HAP-1 (cell line): Measurements from ENCODE around the gene BARX1.
"Not testable (repeated sequence)": the region's sequence is repeated elsewhere in the genome, so short reads cannot be mapped to it uniquely, and the experiment has no call there.

Experiments used
- DNase-seq, 2 experiments: peaks; one replicate each; pipeline ENCODE4 v3.0.0-alpha.2; 2016 to 2020; ENCODE audit warnings: low spot score in 2 of 2
- H3K27me3 ChIP-seq: fragments of 250-450 bp; sonication (Bioruptor Pico); 2 replicates; pipeline ENCODE4 v1.5.1; 2020; ENCODE audit warnings: low read depth, mild to moderate bottlenecking, moderate library complexity
- H3K36me3 ChIP-seq: fragments of 250-450 bp; sonication (Bioruptor Pico); replicated peaks from 2 replicates; pipeline ENCODE4 v1.5.1; 2020; ENCODE audit warnings: mild to moderate bottlenecking
- H3K4me1 ChIP-seq: fragments of 250-450 bp; sonication (Bioruptor Pico); 2 replicates; pipeline ENCODE4 v1.5.1; 2020; ENCODE audit warnings: mild to moderate bottlenecking
- H3K4me3 ChIP-seq: fragments of 250-450 bp; sonication (Bioruptor Pico); 2 replicates; pipeline ENCODE4 v1.5.1; 2020; ENCODE audit warnings: mild to moderate bottlenecking, moderate library complexity
- H3K9me3 ChIP-seq: fragments of 250-450 bp; sonication (Bioruptor Pico); 2 replicates; pipeline ENCODE4 v1.5.1; 2020; ENCODE audit warnings: mild to moderate bottlenecking, moderate library complexity
- in situ Hi-C: fragments of 300-500 bp; cut with MboI; formaldehyde crosslinking; loops from 3 replicates; pipeline ENCODE4 v1.14.3; 2020; ENCODE audit warnings: low sequenced_read_pairs, inconsistent platforms, mixed read lengths

Gene BARX1

DNA sequence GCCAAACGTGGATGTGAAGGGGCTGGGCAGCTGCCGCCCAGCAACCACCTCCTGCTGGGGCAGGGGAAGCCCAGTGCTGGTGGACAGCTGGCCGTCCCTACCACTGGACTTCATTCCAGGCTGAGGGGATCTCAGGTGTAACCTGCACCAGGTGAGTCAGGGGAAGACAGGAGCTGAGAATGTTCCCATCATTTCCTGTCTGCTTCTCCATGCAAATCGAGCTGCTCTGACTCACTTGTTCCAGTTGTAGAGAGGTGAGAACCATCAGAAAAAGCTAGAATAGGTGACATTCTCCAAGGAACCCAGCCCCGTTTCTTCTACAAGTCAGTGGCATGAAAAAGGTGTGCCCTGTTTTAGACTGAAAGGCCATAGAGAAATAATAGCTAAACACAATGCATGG, 21.8 kb upstream of the BARX1 start:
- no peak for DNase-seq
- in situ Hi-C loops: no loop called here
- no peaks in the 10 kb centered on the region for H3K4me1 ChIP-seq
- H3K27me3 ChIP-seq: no peaks in the 10 kb centered on the region
- no peaks in the 10 kb centered on the region for H3K36me3 ChIP-seq
- H3K4me3 ChIP-seq: no peak overlapping the region
- H3K9me3 ChIP-seq: no peaks in the 10 kb centered on the region

DNA sequence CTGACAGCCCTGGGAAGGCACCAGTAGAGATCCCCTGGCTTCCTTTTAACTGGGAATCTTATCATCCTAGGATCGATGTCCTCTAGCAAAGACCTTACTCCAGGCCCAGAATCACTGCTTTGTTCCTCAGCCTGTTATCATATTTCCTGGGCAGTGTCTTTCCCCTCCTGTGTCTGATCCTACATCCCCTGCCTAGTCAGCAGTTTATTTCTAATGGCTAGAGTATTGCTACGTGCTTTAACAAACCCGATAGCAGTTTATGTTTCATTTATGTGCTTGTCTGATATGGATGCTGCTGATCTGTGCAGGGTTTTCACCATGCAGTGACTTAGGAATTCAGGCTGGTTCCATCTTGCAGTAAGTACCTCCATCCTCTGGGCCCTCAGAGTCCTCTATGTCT, 20.9 kb upstream of the BARX1 start:
- no peak for DNase-seq
- Histone ChIP-seq H3K9me3 (no peaks in the 10 kb centered on the region), H3K36me3 (no peaks in the 10 kb centered on the region), H3K27me3 (no peaks in the 10 kb centered on the region), H3K4me3 (no peak overlapping the region), H3K4me1 (no peaks in the 10 kb centered on the region)
- in situ Hi-C loops: no loop called here

DNA sequence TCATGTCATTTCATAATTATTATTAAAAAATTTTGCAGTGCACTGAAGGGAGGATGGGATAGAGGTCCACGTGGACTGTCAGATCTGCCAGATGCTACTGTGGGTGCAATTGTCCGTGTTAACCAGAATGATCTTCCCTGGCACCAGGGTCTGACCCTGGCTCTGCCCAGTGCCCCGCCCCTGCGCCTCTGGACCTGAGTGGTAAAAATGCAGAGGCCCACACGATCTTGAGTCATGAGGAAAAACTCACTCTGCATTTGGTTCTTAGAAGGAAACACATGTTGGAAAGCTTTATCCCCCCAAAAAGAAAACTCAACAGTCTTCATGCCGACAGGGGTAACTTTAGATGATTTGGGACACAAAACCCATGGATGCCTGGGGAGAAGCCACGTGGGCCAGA, 20.1 kb upstream of the BARX1 start:
- Histone ChIP-seq H3K9me3 (no peaks in the 10 kb centered on the region), H3K4me3 (no peak overlapping the region), H3K4me1 (no peaks in the 10 kb centered on the region), H3K36me3 (no peaks in the 10 kb centered on the region), H3K27me3 (no peaks in the 10 kb centered on the region)
- no peak for DNase-seq
- in situ Hi-C loops: no loop called here

DNA sequence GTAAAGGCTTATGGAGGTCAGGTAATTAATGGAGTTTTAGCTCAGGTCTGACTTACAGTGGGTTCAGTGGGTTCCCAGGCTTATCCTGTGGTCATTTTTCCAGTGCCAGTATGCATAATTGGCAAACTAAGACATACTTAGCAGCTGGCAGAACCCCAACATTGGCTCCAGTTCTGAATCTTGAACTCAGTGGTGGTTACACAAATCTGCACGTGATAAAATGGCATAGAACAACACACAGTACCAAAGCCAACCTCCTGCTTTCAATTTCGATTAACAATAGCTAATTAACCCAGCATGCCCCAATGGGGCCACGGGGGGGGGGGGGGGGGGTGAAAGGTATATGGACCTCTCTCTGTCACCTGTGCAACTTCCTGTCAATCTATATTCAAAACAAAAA, 19.0 kb upstream of the BARX1 start:
- DNase-seq: no peak
- Histone ChIP-seq H3K9me3 (no peaks in the 10 kb centered on the region), H3K4me1 (no peaks in the 10 kb centered on the region), H3K27me3 (no peaks in the 10 kb centered on the region), H3K36me3 (no peaks in the 10 kb centered on the region), H3K4me3 (no peak overlapping the region)
- in situ Hi-C loops: loop anchor here (25.0 kb wide), 1 partner anchor 812 kb away; no protein-coding TSS in a partner anchor

DNA sequence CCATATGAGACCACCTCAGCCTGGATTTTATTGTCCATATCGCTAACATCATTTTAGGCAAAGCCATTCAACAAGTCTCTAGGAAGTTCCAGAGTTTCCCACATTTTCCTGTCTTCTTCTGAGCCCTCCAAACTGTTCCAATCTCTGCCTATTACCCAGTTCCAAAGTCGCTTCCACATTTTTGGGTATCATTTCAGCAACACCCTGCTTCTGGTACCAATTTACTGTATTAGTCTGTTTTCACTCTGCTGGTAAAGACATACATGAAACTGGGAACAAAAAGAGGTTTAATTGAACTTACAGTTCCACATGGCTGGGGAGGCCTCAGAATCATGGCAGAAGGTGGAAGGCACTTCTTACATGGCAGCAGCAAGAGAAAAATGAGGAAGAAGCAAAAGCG, 17.5 kb upstream of the BARX1 start:
- not testable (repeated sequence) for H3K4me3 ChIP-seq, H3K27me3 ChIP-seq, H3K36me3 ChIP-seq, H3K9me3 ChIP-seq, H3K4me1 ChIP-seq, DNase-seq
- in situ Hi-C loops: loop anchor here (25.0 kb wide), 1 partner anchor 810 kb away; no protein-coding TSS in a partner anchor

DNA sequence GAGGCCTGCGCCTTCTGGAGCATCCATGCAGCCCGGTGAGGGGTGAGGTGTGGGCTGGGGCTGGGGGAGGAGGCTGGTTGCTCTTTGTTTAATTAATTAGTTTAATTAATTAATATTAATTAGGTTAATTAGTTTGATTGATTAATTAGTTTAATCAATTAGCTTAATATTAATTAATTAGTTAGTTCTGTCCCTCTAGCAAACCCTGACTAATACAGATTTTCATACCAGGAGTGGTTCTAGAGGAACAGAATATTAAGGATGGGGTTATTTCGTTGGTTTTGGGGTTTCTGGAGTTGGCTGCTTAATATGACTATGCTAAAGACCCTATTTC, 14.1 kb upstream of the BARX1 start:
- no peaks in the 10 kb centered on the region for H3K4me1 ChIP-seq
- no peaks in the 10 kb centered on the region for H3K9me3 ChIP-seq
- in situ Hi-C loops: loop anchor here (10.0 to 25.0 kb wide), 2 partner anchors 144 to 807 kb away; no protein-coding TSS in a partner anchor
- DNase-seq: no peak
- no peaks in the 10 kb centered on the region for H3K36me3 ChIP-seq
- H3K4me3 ChIP-seq: no peak overlapping the region
- no peaks in the 10 kb centered on the region for H3K27me3 ChIP-seq

DNA sequence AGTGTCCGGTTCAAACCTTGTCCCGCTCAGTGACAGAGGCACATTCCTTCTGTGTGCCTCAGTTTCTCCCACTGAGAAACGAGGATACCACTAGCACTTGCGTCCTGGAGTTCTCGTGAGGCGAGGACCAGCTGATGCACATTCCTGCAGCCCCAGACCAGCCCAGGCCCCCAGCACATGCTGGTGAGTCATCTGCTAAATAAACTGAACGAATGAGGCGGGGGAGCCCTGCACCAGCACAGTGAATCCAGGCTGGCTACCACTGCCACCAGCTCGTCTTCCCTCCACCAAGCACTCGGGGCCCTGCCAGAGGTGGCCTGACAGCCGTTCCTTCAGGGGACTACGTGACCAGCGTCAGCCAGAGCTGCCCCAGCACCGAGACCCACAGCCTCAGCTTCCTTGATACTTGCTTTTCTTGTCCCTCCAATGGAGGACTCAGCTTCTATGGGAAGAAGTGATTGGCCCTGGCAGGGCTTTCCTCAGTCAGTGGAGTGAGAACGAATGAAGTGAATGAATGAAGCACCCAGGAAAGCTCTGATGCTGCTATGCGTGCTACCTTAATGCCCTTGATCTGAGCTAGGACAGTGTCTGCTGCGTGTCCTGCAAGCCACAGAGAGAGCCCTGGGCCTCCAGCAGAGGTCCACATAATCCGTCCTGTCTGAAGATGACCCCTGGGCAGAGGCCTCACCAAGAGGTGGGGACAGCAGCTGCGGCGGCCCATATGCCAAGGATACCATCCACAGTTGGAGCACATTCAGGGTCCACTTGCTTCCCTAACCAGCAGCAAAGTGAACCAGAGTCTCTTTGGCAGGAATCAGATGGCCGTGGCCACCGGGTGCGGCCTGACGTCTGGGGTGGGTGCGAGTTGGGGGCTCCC, 13.5 kb upstream of the BARX1 start:
- no peaks in the 10 kb centered on the region for H3K9me3 ChIP-seq
- no peak overlapping the region for H3K4me3 ChIP-seq
- H3K36me3 ChIP-seq: no peaks in the 10 kb centered on the region
- no peaks in the 10 kb centered on the region for H3K4me1 ChIP-seq
- in situ Hi-C loops: loop anchor here (10.0 to 25.0 kb wide), 2 partner anchors 144 to 806 kb away; no protein-coding TSS in a partner anchor
- no peaks in the 10 kb centered on the region for H3K27me3 ChIP-seq
- no peak for DNase-seq

DNA sequence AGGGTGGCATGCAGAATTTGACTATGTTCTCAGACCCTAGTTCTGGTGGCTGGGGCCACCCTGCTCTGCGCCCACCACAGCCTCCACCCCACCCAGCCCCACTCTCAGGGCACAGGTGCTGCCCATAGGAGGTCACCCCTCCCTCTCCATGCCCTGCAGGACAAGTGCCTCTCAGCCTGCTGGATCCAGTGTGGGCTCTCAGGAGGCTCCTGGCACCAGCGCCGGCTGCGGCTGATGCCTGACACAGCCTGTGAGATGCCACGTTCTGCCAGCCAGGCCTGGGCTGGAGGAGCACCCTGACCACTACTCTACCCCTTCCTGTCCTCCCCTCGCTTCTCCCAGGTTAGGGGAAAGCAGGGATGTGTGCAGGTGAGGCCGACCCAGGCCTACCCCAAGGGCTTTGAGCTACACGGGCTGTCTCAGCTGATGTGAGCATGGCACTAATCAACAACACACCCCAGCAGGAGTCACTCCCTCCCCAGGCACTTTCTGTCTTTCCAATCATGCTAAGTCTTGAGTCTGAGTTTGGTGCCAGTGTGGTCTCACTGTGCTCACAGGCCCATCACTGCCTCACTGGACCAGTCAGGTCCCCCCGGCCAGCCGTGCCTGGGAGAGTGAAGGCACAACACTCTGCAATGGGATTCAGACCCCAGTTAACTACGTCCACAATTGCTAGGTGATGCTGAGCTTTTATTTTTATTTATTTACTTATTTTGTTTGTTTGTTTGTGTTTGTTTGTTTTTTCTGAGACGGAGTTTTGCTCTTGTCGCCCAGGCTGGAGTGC, 12.1 kb upstream of the BARX1 start:
- no peak overlapping the region for H3K4me3 ChIP-seq
- in situ Hi-C loops: loop anchor here (10.0 to 25.0 kb wide), 2 partner anchors 142 to 805 kb away; no protein-coding TSS in a partner anchor
- no peaks in the 10 kb centered on the region for H3K9me3 ChIP-seq
- no peaks in the 10 kb centered on the region for H3K27me3 ChIP-seq
- no peaks in the 10 kb centered on the region for H3K4me1 ChIP-seq
- no peaks in the 10 kb centered on the region for H3K36me3 ChIP-seq
- DNase-seq: no peak

DNA sequence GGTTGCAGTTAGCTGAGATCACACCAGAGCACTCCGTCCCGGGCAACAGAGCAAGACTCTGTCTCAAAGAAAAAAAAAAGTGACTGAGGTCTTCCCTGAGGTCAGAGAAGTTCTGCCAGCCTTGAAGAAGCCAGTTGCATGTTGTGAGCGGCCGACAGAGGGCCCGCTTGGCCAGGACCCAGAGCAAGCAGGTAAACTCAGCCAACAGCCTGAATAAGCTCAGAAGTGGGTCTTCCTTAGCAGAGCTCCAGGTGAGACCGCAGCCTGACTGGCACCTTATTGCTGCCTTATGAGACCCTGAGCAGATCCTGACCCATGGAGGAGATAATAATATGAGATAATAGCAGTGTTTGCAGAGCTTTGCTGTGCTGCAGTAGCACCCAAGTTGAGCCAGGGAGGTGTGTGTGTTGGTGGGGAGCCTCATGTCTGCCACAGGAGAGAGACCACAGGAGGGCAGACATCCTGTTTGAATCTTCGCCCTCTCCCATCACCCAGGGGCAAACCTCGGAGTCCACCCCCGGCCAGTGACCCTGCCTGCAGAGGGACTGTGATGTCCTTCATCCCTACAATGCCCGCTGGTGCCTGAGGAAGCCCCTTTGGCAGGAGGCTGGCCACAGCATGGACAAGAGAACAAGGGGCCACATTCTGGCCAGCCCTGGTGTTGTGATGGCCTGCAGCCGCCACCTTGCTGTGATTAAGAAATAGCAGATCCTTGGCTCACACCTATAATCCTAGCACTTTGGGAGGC, 10.8 kb upstream of the BARX1 start:
- in situ Hi-C loops: loop anchor here (10.0 to 25.0 kb wide), 2 partner anchors 141 to 804 kb away; no protein-coding TSS in a partner anchor
- Histone ChIP-seq H3K36me3 (no peaks in the 10 kb centered on the region), H3K9me3 (no peaks in the 10 kb centered on the region), H3K4me3 (no peak overlapping the region), H3K27me3 (no peaks in the 10 kb centered on the region), H3K4me1 (no peaks in the 10 kb centered on the region)
- no peak for DNase-seq

DNA sequence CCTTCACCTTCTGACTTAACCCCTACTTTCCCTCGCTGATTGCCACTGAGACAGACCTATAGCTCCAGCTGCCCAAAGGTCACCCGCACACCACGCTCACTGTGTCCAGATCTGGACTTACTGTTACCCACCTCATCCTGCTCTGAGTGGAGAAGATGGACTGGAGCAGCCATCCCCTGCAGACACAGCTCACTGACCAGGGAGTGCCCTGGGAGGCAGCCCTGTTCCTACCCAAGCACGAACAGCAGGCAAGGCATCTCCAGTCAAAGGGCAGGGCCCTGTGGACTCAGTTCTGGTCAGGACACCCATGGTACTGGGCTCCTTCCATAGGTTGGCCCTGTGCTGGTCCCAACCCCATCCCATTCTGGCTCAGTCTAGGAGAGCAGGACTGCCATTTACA, 9.5 kb upstream of the BARX1 start:
- in situ Hi-C loops: loop anchor here (5.0 to 25.0 kb wide), 3 partner anchors 140 to 802 kb away; no protein-coding TSS in a partner anchor

DNA sequence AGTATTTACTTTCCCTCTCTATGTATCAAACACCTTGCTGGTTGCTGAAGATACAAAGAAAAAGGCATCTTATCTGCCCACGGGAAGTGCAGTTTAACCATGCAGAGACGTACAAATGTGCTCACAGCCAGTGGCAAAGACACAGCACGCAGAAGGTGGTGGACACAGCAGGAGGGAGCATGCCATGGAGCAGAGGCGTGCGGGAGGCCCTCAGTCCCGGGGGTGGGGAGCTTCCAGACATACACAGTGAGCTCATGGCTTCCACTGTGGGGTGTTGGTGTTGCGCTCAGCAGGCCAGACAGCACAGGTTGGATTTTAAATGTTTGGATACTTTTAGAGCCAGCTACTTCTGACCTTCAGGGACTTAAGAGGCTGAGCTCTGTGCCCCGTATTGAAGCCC, 8.8 kb upstream of the BARX1 start:
- H3K4me1 ChIP-seq: no peaks in the 10 kb centered on the region; the same call in 1 of the 2 replicates
- H3K36me3 ChIP-seq: no peaks in the 10 kb centered on the region
- DNase-seq: no peak
- no peaks in the 10 kb centered on the region for H3K9me3 ChIP-seq
- in situ Hi-C loops: loop anchor here (5.0 to 25.0 kb wide), 3 partner anchors 139 to 802 kb away; no protein-coding TSS in a partner anchor
- H3K4me3 ChIP-seq: no peak overlapping the region
- no peaks in the 10 kb centered on the region; the same call in 1 of the 2 replicates for H3K27me3 ChIP-seq

More for the DNA sequence above, 9.5 kb upstream of the BARX1 start:
- Histone ChIP-seq H3K4me1 (no peaks in the 10 kb centered on the region), H3K36me3 (no peaks in the 10 kb centered on the region), H3K27me3 (no peaks in the 10 kb centered on the region), H3K4me3 (no peak overlapping the region), H3K9me3 (no peaks in the 10 kb centered on the region)
- no peak for DNase-seq

DNA sequence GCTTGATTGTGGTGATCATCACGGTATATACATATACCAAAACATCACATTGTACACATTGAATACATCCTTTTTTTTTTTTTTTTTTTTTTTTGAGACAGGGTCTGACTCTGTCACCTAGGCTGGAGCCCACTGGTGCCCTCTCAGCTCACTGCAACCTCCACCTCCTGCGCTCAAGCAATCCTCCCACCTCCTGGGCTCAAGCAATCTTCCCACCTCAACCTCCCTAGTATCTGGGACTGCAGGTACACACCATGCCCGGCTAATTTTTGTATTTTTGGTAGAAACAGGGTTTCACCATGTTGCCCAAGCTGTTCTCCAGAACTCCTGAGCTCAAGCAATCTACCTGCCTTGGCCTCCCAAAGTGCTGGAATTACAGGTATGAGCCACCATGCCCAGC, 8.3 kb upstream of the BARX1 start:
- DNase-seq, H3K4me3 ChIP-seq, H3K4me1 ChIP-seq, H3K27me3 ChIP-seq, H3K36me3 ChIP-seq, H3K9me3 ChIP-seq: not testable (repeated sequence)
- in situ Hi-C loops: loop anchor here (5.0 to 25.0 kb wide), 3 partner anchors 139 to 801 kb away; no protein-coding TSS in a partner anchor
